HepG2 (cell line): ENCODE results near the gene CSNK2A1.

Source experiments
- FOXA1 ChIP-seq, 2 experiments: fragments of 450-650 bp in 1 of 2; sonication (generic) in 1 of 2; formaldehyde crosslinking in 1 of 2; IDR thresholded peaks; 2 replicates each; pipeline versions ENCODE4 v1.4.0 to v1.6.1; 2016 to 2020; ENCODE audit warnings: missing genetic modification reagents in 1 of 2
- PHF8 ChIP-seq: sonication (generic); formaldehyde crosslinking; IDR thresholded peaks from 2 replicates; pipeline ENCODE4 v1.5.0; 2020; ENCODE audit warnings: missing genetic modification reagents
- POLR2A ChIP-seq, 2 experiments: IDR thresholded peaks; 2 replicates each; pipeline ENCODE4 v1.6.1; 2011; ENCODE audit warnings: low read depth in 2 of 2, low read length in 2 of 2, mild to moderate bottlenecking in 1 of 2, moderate library complexity in 1 of 2; ENCODE audit not compliant: insufficient read depth in 1 of 2
- REXO4 ChIP-seq: sonication (generic); formaldehyde crosslinking; IDR thresholded peaks from 2 replicates; pipeline ENCODE4 v1.8.0; 2022; ENCODE audit warnings: missing genetic modification reagents, mild to moderate bottlenecking, borderline replicate concordance
- RFX5 ChIP-seq: IDR thresholded peaks from 2 replicates; pipeline ENCODE4 v1.6.1; 2011; ENCODE audit warnings: low read depth, low read length, improper control_type of control experiment
- ZNF24 ChIP-seq: fragments of 450-650 bp; IDR thresholded peaks from 2 replicates; pipeline ENCODE4 v1.6.1; 2017; ENCODE audit warnings: antibody characterized with exemption, mild to moderate bottlenecking
- ZNF484 ChIP-seq: sonication (generic); formaldehyde crosslinking; IDR thresholded peaks from 2 replicates; pipeline ENCODE4 v1.5.1; 2020; ENCODE audit warnings: mild to moderate bottlenecking, low read depth, missing genetic modification reagents, borderline replicate concordance
- ZSCAN20 ChIP-seq: sonication (generic); formaldehyde crosslinking; IDR thresholded peaks from 2 replicates; pipeline ENCODE4 v1.4.0; 2020; ENCODE audit warnings: missing genetic modification reagents, mild to moderate bottlenecking, borderline replicate concordance
- TF ChIP-seq, protein P1 (sequence below): sonication (generic); formaldehyde crosslinking; IDR thresholded peaks from 2 replicates; pipeline ENCODE4 v1.5.0; 2020; ENCODE audit warnings: missing genetic modification reagents
- TF ChIP-seq, protein P2 (sequence below): sonication (generic); formaldehyde crosslinking; conservative IDR thresholded peaks from 2 replicates; pipeline ENCODE4 v1.4.0; 2020; ENCODE audit warnings: missing genetic modification reagents
- TF ChIP-seq, protein P3 (sequence below): sonication (generic); formaldehyde crosslinking; IDR thresholded peaks from 2 replicates; pipeline ENCODE4 v1.4.0; 2020; ENCODE audit warnings: missing genetic modification reagents

DNA sequence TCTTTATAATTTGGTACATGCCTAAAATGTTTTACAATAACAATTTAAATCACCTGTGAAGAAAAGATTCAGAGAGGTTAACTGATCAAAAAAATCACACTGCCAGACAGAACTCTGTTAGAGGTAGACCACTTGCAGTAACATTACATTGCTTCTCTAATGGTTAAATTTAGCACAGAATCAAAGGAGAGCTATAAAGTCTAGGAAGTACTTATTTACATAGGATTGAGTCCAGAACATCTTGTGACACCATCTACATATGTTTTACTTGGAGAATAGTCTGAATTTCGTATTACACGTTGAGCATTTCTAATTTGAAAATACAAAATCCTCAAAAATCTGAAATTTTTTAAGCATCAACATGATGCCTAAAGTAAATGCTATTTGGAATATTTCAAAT is 64.1 kb downstream of the CSNK2A1 start:
- no peak for TF ChIP-seq ZSCAN20 (CRISPR knock-in tag)
- TF ChIP-seq POLR2A (IDR thresholded peaks at IDR 0.05; ENCODE audit: insufficient read depth in 1 of 2, low read depth in 2 of 2, low read length in 2 of 2): no peak
- TF ChIP-seq ZNF24: no peak
- TF ChIP-seq, protein P1, sequence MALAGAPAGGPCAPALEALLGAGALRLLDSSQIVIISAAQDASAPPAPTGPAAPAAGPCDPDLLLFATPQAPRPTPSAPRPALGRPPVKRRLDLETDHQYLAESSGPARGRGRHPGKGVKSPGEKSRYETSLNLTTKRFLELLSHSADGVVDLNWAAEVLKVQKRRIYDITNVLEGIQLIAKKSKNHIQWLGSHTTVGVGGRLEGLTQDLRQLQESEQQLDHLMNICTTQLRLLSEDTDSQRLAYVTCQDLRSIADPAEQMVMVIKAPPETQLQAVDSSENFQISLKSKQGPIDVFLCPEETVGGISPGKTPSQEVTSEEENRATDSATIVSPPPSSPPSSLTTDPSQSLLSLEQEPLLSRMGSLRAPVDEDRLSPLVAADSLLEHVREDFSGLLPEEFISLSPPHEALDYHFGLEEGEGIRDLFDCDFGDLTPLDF (CRISPR knock-in tag): no peak
- no peak for TF ChIP-seq FOXA1 (IDR thresholded peaks at IDR 0.05)
- no peak for TF ChIP-seq FOXA1 (CRISPR knock-in tag; IDR thresholded peaks at IDR 0.05)
- TF ChIP-seq, protein P2, sequence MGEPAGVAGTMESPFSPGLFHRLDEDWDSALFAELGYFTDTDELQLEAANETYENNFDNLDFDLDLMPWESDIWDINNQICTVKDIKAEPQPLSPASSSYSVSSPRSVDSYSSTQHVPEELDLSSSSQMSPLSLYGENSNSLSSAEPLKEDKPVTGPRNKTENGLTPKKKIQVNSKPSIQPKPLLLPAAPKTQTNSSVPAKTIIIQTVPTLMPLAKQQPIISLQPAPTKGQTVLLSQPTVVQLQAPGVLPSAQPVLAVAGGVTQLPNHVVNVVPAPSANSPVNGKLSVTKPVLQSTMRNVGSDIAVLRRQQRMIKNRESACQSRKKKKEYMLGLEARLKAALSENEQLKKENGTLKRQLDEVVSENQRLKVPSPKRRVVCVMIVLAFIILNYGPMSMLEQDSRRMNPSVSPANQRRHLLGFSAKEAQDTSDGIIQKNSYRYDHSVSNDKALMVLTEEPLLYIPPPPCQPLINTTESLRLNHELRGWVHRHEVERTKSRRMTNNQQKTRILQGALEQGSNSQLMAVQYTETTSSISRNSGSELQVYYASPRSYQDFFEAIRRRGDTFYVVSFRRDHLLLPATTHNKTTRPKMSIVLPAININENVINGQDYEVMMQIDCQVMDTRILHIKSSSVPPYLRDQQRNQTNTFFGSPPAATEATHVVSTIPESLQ (CRISPR knock-in tag): no peak
- TF ChIP-seq ZNF484 (CRISPR knock-in tag): no peak
- TF ChIP-seq, protein P3, sequence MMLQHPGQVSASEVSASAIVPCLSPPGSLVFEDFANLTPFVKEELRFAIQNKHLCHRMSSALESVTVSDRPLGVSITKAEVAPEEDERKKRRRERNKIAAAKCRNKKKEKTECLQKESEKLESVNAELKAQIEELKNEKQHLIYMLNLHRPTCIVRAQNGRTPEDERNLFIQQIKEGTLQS (CRISPR knock-in tag): no peak
- TF ChIP-seq RFX5: no peak
- no peak for TF ChIP-seq PHF8 (CRISPR knock-in tag)
- no peak for TF ChIP-seq REXO4
